Thoracic aorta (tissue), 2 donors: ENCODE results near the gene DSCAM. TPM values are rescaled to one million over a fixed set of nuclear protein-coding genes. Genes with fewer than 3 reads are reported as not detected.

Experiments
- ATAC-seq: fragments of 150-250 bp; one replicate; pipeline ENCODE4 v1.8.0; 2017; ENCODE audit warnings: low read depth; ENCODE audit not compliant: insufficient number of reproducible peaks, low FRiP score
- DNase-seq: peaks from one replicate; pipeline ENCODE4 v3.0.0-alpha.2; 2020; ENCODE audit warnings: low spot score
- H3K27ac ChIP-seq, 2 donors: fragments of 200-600 bp; sonication (generic); 1 replicate in 1 of 2; 2 replicates in 1 of 2; pipeline ENCODE4 v1.5.1; 2016; ENCODE audit warnings: mild to moderate bottlenecking in 2 of 2, moderate library complexity in 2 of 2
- H3K27me3 ChIP-seq: fragments of 200-600 bp; sonication (generic); replicated peaks from 2 replicates; pipeline ENCODE4 v1.6.0; 2016; ENCODE audit warnings: mild to moderate bottlenecking; ENCODE audit not compliant: insufficient read depth
- H3K36me3 ChIP-seq: fragments of 200-600 bp; sonication (generic); one replicate; pipeline ENCODE4 v1.5.1; 2016
- H3K4me1 ChIP-seq, 2 donors: fragments of 200-600 bp; sonication (generic); 1 replicate in 1 of 2; 2 replicates in 1 of 2; pipeline versions ENCODE4 v1.5.1 to v1.6.0; 2016; ENCODE audit warnings: low read depth in 2 of 2, mild to moderate bottlenecking in 1 of 2; ENCODE audit not compliant: control insufficient read depth in 1 of 2
- H3K4me3 ChIP-seq: fragments of 200-600 bp; sonication (generic); 2 replicates; pipeline ENCODE4 v1.5.1; 2016; ENCODE audit warnings: mild to moderate bottlenecking
- H3K9me3 ChIP-seq: fragments of 200-600 bp; sonication (generic); 2 replicates; pipeline ENCODE4 v1.5.1; 2016
- CTCF ChIP-seq: fragments of 200-600 bp; sonication (generic); IDR thresholded peaks from one replicate; pipeline ENCODE4 v1.5.1; 2019; ENCODE audit warnings: antibody characterized with exemption
- total RNA-seq, 2 donors: library from RNA; depleted of rRNA; stranded (reverse); fragments of >200 nt; gene quantifications; one replicate each; pipeline versions ENCODE4 v1.1.0 to v1.2.3, GENCODE V29; 2016

The DSCAM gene
- total RNA-seq, 2 donors from 2014 or later = not detected

GRCh38 chr21:40255518-40256444, 591.2 kb downstream of the DSCAM start:
- Histone ChIP-seq H3K4me3 (no peak overlapping the region), H3K4me1 (no peaks in the 10 kb centered on the region), H3K27ac (no peak overlapping the region), H3K27me3 (no peaks in the 10 kb centered on the region), H3K36me3 (no peaks in the 10 kb centered on the region), H3K9me3 (no peaks in the 10 kb centered on the region)
- no peak for TF ChIP-seq CTCF
- no peak for ATAC-seq
- no peak for DNase-seq

GRCh38 chr21:40254540-40255465, 592.2 kb downstream of the DSCAM start:
- ATAC-seq (no peak), DNase-seq (no peak)
- Histone ChIP-seq H3K4me3 (no peak overlapping the region), H3K36me3 (no peaks in the 10 kb centered on the region), H3K27ac (no peak overlapping the region), H3K27me3 (no peaks in the 10 kb centered on the region), H3K4me1 (no peaks in the 10 kb centered on the region), H3K9me3 (no peaks in the 10 kb centered on the region)
- TF ChIP-seq CTCF = no peak

GRCh38 chr21:40253112-40253511, 593.8 kb downstream of the DSCAM start:
- H3K4me1 ChIP-seq = no peaks in the 10 kb centered on the region
- ATAC-seq (no peak), DNase-seq (no peak)
- no peak overlapping the region for H3K4me3 ChIP-seq
- H3K9me3 ChIP-seq = no peaks in the 10 kb centered on the region
- no peak overlapping the region for H3K27ac ChIP-seq
- TF ChIP-seq CTCF = no peak
- H3K27me3 ChIP-seq = no peaks in the 10 kb centered on the region
- H3K36me3 ChIP-seq = no peaks in the 10 kb centered on the region

- Histone ChIP-seq H3K27me3 (no peaks in the 10 kb centered on the region), H3K4me1 (no peaks in the 10 kb centered on the region), H3K27ac (no peak overlapping the region), H3K9me3 (no peaks in the 10 kb centered on the region), H3K4me3 (no peak overlapping the region), H3K36me3 (no peaks in the 10 kb centered on the region)
- ATAC-seq = no peak
- no peak for DNase-seq
- TF ChIP-seq CTCF = no peak
Measured at GRCh38 chr21:40250514-40251294, 596.3 kb downstream of the DSCAM start.
